NOMO-1 treated with DMSO at 0.1 percent for 48 hours (cell line): ENCODE measurements around the gene DDR1.
A peak's percentile ranks its signal among the peaks of the same experiment; 100 is the strongest.
"Not testable (repeated sequence)": the region's sequence is repeated elsewhere in the genome, so short reads cannot be mapped to it uniquely, and the experiment has no call there.

Experiments used
- DNase-seq: peaks from one replicate; lab custom pipeline; 2025; ENCODE audit not compliant: unreplicated experiment; lab: John Stamatoyannopoulos, UW

Gene DDR1

DNA sequence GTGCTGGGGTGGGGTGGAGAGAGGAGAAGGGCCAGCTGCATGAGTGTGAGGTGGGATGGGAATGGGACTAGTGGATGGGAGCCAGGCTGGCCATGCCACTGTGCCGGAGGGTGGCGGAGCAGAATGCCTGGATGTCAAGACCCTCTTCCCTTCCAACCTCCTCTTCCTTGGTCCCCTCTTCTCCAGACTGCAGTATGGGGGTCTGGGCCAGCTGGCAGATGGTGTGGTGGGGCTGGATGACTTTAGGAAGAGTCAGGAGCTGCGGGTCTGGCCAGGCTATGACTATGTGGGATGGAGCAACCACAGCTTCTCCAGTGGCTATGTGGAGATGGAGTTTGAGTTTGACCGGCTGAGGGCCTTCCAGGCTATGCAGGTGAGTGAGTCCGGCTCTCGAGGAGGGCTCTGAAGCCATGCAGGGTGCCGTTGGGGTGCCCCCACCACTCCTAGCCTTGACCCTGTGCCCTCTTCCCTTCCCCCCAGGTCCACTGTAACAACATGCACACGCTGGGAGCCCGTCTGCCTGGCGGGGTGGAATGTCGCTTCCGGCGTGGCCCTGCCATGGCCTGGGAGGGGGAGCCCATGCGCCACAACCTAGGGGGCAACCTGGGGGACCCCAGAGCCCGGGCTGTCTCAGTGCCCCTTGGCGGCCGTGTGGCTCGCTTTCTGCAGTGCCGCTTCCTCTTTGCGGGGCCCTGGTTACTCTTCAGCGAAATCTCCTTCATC lies 7.7 kb downstream of the DDR1 start:
- no peak for DNase-seq

DNA sequence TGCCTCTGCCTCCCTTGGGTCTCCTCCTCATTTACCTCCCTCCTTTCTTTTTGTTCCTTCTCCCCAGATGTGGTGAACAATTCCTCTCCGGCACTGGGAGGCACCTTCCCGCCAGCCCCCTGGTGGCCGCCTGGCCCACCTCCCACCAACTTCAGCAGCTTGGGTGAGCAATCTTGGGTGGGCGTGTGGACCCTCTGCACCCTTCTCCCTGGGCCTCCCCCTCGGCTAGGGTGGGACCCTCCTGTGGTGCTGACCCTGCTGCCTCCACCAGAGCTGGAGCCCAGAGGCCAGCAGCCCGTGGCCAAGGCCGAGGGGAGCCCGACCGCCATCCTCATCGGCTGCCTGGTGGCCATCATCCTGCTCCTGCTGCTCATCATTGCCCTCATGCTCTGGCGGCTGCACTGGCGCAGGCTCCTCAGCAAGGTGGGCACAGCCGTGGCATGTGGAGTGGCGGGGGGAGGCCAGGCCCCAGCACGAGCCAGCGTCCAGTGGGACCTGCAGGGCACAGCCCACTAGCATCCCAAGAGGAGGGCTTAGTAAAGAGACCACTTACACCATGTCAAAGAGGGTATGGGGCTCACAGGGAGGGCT lies 8.8 kb downstream of the DDR1 start:
- no peak for DNase-seq

DNA sequence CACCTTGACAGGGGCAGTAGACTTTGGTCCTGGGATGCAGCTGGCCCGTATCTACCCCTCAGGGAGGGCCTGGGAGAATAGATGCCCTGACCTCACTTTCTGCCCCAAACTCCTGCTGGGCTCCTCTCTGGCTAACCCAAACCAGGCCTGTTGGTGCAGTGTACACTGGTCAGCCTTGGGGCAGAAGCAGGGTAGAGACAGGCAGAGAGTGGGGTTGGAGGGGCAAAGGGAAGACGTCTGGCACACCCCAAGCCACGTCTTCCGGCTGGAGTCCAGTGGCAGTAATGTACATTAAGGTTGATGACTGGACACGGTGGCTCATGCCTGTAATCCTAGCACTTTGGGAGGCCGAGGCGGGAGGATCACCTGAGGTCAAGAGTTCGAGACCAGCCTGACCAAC lies 9.3 kb downstream of the DDR1 start:
- no peak for DNase-seq

DNA sequence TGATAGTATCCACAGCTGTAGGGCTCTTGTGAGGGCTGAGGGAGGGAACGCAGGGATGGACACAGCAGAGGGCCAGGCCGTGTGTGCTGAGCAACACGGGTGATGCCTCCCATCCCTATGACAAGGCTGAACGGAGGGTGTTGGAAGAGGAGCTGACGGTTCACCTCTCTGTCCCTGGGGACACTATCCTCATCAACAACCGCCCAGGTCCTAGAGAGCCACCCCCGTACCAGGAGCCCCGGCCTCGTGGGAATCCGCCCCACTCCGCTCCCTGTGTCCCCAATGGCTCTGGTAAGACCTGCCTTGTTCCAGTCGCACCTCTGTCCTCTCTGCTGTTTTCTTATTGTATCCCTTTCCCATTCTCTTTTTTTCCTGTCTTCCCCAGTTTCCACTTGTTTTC lies 10.1 kb downstream of the DDR1 start:
- no peak for DNase-seq

DNA sequence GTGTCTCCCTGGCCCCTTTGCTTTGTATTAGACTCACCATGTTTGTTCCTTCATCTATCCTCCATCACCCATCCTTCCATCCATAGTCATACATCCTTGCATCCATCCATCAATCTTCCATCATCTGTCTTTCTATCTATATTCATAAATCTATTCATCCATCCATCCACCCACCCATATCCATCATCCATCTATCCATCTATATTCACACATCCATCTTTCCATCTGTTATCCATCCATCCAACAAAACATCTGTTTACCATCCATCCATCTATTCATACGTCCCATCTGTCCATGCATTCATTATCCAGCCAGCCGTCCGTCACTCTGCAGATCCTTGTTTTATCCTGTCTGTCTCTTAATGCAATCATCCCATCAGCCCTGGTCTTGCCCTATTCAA lies 10.6 kb downstream of the DDR1 start:
- no peak for DNase-seq

DNA sequence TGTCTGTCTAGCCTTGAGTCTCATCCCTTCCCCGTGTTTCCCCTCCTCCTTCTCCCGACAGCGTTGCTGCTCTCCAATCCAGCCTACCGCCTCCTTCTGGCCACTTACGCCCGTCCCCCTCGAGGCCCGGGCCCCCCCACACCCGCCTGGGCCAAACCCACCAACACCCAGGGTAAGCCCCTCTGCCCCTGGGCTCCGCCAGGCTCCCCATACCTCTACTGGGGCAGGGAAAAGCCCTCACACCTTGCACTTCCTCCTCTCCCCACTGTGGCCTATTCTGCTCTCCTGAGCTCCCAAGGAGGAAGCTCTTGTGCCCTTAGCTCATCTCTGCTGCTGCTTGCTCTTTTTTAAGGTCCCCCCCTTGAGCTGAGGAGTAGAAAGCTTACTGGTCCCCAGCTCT lies 11.0 kb downstream of the DDR1 start:
- DNase-seq = no peak

DNA sequence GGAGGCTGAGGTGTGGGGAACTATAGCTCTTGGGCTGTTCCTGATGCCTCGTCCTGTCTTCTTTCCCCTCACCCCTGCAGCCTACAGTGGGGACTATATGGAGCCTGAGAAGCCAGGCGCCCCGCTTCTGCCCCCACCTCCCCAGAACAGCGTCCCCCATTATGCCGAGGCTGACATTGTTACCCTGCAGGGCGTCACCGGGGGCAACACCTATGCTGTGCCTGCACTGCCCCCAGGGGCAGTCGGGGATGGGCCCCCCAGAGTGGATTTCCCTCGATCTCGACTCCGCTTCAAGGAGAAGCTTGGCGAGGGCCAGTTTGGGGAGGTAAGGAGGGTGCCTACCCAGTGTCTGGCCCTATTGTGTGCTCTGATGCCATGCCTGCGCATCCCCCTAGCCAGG lies 12.2 kb downstream of the DDR1 start:
- DNase-seq = no peak

DNA sequence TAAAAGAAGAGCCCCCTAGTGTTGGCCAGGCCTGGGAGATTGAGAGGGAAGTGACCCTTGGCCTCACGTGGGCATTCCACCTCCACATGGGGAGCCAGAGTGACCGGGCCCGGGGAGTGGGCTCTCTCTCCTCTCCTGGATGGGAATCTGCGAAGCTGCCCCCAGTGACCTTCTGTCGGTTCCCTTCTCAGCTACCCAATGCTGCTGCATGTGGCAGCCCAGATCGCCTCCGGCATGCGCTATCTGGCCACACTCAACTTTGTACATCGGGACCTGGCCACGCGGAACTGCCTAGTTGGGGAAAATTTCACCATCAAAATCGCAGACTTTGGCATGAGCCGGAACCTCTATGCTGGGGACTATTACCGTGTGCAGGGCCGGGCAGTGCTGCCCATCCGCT lies 13.6 kb downstream of the DDR1 start:
- DNase-seq = no peak

DNA sequence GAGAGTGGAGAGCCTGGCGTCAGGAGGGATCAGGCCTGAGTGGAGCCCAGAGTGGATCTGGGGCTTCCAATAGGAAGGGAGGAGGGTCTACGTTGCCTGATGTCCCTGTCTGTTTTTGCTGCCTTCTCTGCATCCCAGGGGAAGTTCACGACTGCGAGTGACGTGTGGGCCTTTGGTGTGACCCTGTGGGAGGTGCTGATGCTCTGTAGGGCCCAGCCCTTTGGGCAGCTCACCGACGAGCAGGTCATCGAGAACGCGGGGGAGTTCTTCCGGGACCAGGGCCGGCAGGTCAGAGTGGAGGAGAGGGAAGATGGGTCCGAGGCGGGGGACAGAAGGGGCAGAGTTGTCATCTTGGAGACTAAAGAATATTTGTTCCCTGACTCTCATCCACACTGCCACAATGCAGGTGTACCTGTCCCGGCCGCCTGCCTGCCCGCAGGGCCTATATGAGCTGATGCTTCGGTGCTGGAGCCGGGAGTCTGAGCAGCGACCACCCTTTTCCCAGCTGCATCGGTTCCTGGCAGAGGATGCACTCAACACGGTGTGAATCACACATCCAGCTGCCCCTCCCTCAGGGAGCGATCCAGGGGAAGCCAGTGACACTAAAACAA lies 14.5 kb downstream of the DDR1 start:
- DNase-seq = no peak

DNA sequence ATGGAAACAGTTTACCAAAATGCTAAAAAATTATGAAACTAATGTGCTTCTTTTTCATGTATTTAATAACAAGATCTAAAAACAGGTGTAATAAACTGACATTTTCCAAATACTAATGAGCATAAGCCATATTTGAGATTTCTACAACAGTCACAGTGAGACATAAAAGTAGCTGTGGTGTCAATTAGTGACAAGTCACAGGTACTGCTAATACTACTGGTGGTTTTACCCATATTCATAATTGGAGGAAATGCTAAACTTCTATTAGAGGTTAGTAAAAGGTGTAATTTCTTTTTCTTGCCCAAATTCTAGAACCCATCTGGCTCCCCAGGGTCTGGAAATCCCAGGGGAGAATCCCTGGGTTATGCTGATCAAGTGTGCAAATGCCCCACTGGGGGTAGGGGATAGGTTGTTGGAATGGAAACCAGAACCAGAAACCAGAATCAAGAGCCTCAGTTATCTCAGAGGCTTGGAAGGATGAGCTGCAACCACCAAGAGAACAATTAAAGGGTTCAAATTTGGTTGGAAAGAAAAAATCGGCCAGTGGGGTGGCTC lies 16.6 kb downstream of the DDR1 start:
- DNase-seq = no peak

DNA sequence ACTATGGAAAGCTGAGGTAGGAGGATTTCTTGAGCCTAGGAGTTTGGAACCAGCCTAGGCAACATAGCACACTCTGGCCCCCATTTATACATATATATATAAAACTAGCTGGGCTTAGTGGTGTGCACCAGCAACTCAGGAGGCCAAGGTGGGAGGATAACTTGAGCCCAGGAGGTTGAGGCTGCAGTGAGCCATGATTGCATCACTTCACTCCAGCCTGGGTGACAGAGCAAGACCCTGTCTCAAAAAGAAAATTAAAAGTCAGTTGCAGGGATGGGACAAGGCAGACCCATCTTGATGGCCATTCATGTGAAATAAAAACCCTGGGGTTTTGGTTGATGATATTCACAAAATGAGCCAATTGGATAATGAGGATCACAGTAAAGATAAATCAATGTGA lies 17.1 kb downstream of the DDR1 start:
- no peak for DNase-seq

DNA sequence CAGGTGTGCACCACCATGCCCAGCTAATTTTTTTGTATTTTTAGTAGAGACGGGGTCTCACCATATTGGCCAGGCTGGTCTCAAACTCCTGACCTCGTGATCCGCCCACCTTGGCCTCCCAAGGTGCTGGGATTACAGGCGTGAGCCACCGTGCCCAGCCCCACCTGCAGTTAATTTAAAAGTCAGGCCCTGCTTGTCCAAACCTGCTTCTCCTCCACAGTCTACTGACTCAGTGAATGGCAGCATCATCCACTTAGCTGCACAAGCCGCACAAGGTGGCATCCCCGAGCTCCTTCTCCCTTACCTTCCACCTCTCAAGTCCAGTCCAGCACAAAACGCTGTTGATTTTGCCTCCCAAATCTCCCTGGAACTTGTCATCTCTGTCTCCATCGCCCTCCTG lies 17.9 kb downstream of the DDR1 start:
- DNase-seq = not testable (repeated sequence)

DNA sequence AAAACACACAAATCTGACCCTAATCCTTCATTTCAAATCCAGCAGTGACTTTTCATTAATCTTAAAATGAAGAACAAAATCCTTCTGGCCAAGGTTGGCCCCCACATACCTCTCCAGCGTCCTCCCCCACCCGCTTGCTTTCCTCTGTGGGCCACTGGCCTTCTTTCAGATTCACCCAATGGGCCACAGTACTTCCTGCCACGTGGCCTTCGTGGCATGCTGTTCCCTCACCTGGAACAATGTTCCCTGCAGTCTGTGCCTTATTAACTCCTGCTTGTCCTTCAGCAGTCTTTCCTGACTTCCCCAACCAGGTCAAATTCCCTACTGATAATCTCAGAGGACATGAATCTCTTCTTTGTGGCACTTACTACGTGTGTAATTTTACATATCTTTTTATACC lies 18.4 kb downstream of the DDR1 start:
- DNase-seq = no peak

DNA sequence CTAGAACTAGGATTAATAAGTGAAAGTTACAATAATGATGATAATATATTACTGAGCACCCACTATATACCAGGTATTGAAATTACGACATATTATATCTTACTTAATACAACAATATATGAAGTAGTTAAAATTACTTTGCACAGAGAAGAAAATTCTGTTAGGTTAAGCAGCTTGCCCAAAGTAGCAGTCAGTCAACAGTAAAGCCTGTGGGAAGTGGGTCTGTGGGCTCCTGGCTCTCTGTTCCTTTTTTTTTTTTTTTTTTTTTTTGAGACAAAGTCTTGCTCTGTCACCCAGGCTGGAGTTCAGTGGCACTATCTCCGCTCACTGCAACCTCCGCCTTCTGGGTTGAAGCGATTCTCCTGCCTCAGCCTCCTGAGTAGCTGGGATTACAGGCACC lies 18.9 kb downstream of the DDR1 start:
- peak; percentile 38 for DNase-seq

DNA sequence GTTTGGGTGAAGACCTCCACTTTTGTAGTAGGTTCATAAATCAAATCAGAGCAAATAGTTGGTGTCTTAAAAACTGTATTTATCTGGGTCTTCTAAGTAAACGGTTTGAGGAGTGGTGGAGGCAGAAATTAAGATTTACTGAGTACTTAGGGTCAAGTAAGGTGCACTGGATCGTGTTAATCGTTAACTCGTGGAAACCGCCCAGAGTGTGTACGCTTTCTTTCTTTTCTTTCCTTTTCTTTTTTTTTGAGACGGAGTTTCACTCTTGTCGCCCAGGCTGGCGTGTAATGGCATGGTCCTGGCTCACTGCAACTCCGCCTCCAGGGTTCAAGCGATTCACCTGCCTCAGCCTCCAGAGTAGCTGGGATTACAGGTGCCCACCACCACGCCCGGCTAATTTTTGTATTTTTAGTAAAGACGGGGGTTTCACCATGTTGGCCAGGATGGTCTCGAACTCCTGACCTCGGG lies 23.0 kb downstream of the DDR1 start:
- not testable (repeated sequence) for DNase-seq

DNA sequence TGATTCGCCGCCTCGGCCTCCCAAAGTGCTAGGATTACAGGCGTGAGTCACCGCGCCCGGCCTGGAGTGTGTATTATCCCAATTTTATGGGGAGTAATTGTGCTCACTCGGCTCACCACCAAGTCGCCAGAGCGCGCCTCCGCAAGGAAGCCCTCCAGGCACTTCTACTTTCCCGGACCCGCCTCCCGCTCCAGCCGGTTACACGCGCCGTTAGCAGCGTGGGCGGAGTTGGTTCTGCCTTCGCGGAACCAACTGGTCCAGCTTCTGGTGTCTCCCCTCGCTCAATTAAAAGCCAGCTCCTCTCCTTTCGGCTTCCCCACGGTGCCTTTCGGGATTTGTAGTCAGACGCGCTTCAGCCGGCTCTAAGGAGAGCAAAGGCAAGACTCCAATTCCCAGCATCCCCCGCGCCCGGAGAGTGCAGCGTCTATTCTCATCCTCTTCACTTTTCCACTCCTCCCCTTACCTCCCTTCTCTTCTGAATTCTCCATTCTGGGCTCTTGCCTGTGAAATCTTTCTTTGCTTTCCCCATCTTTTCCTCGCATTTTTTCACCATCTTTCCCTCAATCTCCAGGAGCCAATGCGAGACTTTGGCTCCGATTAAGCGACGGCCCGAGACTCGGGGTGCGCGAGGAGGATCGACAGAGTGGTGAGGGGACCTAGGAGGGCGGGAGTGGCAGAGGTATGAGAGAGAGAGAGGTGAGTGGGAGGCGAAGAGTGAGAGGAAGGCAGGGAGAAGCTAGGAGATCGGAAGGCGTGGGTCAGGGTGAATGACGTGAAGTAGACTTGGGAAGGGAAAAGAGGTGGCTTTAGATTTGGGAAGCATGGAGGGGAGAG lies 23.7 kb downstream of the DDR1 start, which contains the start of gene GTF2H4:
Gene GTF2H4, plus strand, starts transcription at position 450 of the 834 bp plus-strand sequence.
- DNase-seq = peak; percentile 99

DNA sequence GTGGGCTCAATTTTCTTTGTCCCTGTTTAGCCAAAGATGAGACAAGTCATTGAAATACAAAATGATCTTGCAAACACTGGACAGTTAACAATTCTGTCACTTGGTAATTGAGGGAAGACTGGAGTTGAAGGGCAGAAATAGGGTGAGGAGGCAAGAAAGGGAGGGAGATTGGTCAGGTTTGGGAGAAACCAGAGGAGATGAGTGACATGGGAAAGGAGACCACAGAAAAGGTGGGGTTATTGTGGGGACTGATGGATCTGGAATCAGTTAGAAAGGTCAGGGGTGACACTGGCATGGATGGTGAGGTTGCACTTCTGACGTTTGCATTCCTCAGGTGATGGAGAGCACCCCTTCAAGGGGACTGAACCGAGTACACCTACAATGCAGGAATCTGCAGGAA lies 24.4 kb downstream of the DDR1 start:
- DNase-seq = no peak

DNA sequence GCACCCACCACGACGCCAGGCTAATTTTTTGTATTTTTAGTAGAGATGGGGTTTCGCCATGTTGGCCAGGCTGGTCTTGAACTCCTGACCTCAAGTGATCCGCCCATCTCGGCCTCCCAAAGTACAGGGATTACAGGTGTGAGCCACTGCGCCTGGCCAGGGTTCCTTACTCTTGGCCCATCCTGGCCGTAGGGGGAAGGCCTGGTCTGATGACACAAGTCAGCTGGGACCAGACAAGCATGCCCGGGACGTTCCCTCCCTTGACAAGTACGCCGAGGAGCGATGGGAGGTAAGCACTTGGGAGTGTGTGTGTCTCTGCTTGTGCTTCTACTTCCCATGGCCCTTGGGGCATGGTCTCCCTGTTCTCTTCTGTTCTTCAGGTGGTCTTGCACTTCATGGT lies 26.2 kb downstream of the DDR1 start:
- not testable (repeated sequence) for DNase-seq

DNA sequence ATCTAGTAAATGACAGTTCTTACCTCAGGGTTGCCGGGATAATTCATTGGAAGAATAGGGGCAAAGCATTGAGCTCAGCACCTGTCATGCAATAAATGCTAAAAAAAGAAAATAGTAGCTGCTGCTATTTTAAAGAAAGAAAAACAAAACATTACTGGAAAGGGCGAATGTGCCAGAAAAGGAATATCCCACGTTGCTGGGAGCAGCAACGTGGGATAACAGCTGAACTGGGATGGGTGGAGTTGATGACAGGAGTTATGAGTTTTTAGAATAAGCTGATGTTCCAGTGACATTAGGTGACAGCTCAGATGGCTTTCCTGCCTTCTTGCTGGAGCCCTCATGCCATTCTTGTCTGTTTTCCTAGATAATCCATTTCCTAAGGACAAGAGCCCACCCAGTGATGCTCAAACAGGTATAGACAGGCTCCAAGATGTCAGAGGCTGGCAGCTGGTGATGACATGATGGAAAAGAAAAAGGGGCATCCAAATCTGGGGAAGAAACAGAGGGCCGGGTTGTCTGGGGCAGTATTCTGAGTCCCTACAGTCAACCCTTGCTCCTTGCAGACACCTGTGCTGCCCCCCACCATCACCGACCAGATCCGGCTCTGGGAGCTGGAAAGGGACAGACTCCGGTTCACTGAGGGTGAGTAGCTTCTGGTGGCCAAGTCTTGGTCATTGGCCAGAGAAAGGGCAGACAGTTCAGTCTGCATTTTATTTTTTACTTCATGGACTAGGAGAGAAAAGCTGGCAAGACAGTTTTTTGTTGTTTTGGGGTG lies 28.6 kb downstream of the DDR1 start:
- DNase-seq = no peak

DNA sequence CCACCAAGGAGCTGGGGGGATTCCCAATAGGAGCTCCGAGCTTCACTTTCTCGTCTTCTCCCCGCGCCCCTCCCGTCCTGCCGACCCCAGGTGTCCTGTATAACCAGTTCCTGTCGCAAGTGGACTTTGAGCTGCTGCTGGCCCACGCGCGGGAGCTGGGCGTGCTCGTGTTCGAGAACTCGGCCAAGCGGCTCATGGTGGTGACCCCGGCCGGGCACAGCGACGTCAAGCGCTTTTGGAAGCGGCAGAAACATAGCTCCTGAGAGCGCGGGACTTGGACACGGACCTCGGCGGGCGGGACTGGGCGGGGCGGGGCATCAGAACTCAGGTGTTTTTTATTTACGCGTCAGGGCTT lies 29.4 kb downstream of the DDR1 start:
- no peak for DNase-seq
